Measurements from ENCODE around the gene OSTN. TPM values are rescaled to one million over a fixed set of nuclear protein-coding genes. Genes with fewer than 3 reads are reported as not detected.

Gene OSTN
- total RNA-seq, 1 experiment from 2014 or later = not detected

DNA sequence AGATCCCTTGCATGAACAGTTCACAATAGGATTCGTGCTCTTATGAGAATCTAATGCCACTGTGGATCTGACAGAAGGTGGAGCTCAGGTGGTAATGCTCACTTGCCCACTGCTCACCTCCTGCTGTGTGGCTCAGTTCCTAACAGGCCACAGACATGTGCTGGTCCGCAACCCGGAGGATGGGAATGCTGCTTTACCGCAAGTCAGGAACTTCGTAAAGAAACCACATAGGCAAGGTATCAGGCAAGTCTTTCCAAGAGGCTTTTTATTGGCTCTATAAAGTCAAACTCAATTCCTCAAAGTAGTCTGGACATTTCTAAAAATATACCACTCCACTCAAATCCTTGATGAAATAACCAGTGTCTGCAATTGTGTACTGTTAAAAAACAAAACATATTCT lies 56.1 kb downstream of the OSTN start:
- ChIA-PET POLR2A (no interaction called here), CTCF (no interaction called here), RAD21 (ENCODE audit: low non-redundant PET in 1 of 2, low total read pairs in 2 of 2, uncharacterized antibody in 2 of 2, unreplicated experiment in 2 of 2) (no interaction called here)
- Histone ChIP-seq H3K4me1 (ENCODE audit: control insufficient read depth in 1 of 2, insufficient read depth in 2 of 2, low read length in 2 of 2) (peaks cover 0 to 3% of the 10 kb centered on the region in 2 experiments; a peak in 1 of 4 replicates), H3K4me3 (replicated peaks in 1 of 2; ENCODE audit: low read depth in 1 of 2, low read length in 2 of 2) (no peak overlapping the region), H3K27ac (ENCODE audit: low read depth, low read length) (no peak overlapping the region), H3K36me3 (ENCODE audit: control insufficient read depth in 1 of 2, insufficient read depth in 2 of 2, low read length in 2 of 2) (no peaks in the 10 kb centered on the region), H3K79me2 (ENCODE audit: insufficient read depth, low read length) (no peaks in the 10 kb centered on the region), H3K4me2 (ENCODE audit: low read length) (no peak overlapping the region), H3K9me3 (ENCODE audit: control insufficient read depth in 1 of 2, insufficient read depth in 1 of 2, low read depth in 1 of 2, low read length in 2 of 2) (no peaks in the 10 kb centered on the region), H4K20me1 (ENCODE audit: insufficient read depth) (no peaks in the 10 kb centered on the region), H3K9ac (ENCODE audit: low read length) (no peak overlapping the region), H3K9me2 (ENCODE audit: insufficient read depth) (no peaks in the 10 kb centered on the region), H2AFZ (ENCODE audit: low read depth, low read length, poor library complexity, severe bottlenecking) (peak overlapping the region; percentile 18), H3K27me3 (ENCODE audit: insufficient read depth, low read length) (no peaks in the 10 kb centered on the region)
- intact Hi-C loops (cut with micrococcal nuclease) = no loop called here
- TF ChIP-seq SP1 (IDR thresholded peaks at IDR 0.05; ENCODE audit: low read depth) = no peak
- TF ChIP-seq ZFX (IDR thresholded peaks at IDR 0.05) = no peak
- no peak for TF ChIP-seq POLR2AphosphoS5 (IDR thresholded peaks at IDR 0.05; ENCODE audit: low read depth, low read length)
- TF ChIP-seq JUND (IDR thresholded peaks at IDR 0.05) = no peak
- TF ChIP-seq RAD21 (IDR thresholded peaks at IDR 0.05; ENCODE audit: low read depth) = no peak
- TF ChIP-seq SRF (IDR thresholded peaks at IDR 0.05; ENCODE audit: low read depth) = no peak
- TF ChIP-seq EZH2 (IDR thresholded peaks at IDR 0.05) = no peak
- TF ChIP-seq, protein P1, sequence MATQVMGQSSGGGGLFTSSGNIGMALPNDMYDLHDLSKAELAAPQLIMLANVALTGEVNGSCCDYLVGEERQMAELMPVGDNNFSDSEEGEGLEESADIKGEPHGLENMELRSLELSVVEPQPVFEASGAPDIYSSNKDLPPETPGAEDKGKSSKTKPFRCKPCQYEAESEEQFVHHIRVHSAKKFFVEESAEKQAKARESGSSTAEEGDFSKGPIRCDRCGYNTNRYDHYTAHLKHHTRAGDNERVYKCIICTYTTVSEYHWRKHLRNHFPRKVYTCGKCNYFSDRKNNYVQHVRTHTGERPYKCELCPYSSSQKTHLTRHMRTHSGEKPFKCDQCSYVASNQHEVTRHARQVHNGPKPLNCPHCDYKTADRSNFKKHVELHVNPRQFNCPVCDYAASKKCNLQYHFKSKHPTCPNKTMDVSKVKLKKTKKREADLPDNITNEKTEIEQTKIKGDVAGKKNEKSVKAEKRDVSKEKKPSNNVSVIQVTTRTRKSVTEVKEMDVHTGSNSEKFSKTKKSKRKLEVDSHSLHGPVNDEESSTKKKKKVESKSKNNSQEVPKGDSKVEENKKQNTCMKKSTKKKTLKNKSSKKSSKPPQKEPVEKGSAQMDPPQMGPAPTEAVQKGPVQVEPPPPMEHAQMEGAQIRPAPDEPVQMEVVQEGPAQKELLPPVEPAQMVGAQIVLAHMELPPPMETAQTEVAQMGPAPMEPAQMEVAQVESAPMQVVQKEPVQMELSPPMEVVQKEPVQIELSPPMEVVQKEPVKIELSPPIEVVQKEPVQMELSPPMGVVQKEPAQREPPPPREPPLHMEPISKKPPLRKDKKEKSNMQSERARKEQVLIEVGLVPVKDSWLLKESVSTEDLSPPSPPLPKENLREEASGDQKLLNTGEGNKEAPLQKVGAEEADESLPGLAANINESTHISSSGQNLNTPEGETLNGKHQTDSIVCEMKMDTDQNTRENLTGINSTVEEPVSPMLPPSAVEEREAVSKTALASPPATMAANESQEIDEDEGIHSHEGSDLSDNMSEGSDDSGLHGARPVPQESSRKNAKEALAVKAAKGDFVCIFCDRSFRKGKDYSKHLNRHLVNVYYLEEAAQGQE (IDR thresholded peaks at IDR 0.05; ENCODE audit: low read depth) = no peak
- no peak for TF ChIP-seq POLR2A (IDR thresholded peaks at IDR 0.05; ENCODE audit: borderline replicate concordance, extremely low read depth, insufficient read depth, insufficient read length)
- TF ChIP-seq CEBPB (IDR thresholded peaks at IDR 0.05; ENCODE audit: low read depth) = no peak
- TF ChIP-seq TCF7L2 (IDR thresholded peaks at IDR 0.05; ENCODE audit: borderline replicate concordance, extremely low read depth, insufficient read depth, insufficient read length) = no peak
- no peak for TF ChIP-seq YY1 (IDR thresholded peaks at IDR 0.05; ENCODE audit: extremely low read depth, insufficient replicate concordance, low read depth, low read length)
- TF ChIP-seq, protein P2, sequence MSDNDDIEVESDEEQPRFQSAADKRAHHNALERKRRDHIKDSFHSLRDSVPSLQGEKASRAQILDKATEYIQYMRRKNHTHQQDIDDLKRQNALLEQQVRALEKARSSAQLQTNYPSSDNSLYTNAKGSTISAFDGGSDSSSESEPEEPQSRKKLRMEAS (IDR thresholded peaks at IDR 0.05) = no peak
- no peak for DNase-seq (ENCODE audit: low read depth, low spot score)
- ATAC-seq = 0 out of 2 replicates have a peak, but pooled peaks have one; percentile 11
- BruUV-seq (replicated peaks) = no TSS peak

Measured in HCT116 (cell line).